Endothelial cell of umbilical vein (primary cell): Measurements from ENCODE around the gene BPGM. TPM values are rescaled to one million over a fixed set of nuclear protein-coding genes. Genes with fewer than 3 reads are reported as not detected.
A peak's percentile ranks its signal among the peaks of the same experiment; 100 is the strongest.
"Not testable (repeated sequence)": the region's sequence is repeated elsewhere in the genome, so short reads cannot be mapped to it uniquely, and the experiment has no call there.

Experiments used
- BruUV-seq: library from RNA; stranded (reverse); fragments of 400-500 nt; replicated peaks from 2 replicates; lab custom pipeline; 2021; lab: Mats Ljungman, UMichigan
- CTCF ChIA-PET: fragments of 300-600, 350-600 bp; sonication (Branson Sonifier 250); formaldehyde crosslinking; loops from one replicate; lab custom pipeline; 2021; ENCODE audit warnings: antibody characterized with exemption, inconsistent platforms; lab: Charles Lee
- POLR2A ChIA-PET: fragments of 300-600, 350-600 bp; sonication (Branson Sonifier 250); formaldehyde crosslinking; loops from one replicate; lab custom pipeline; 2021; ENCODE audit warnings: antibody characterized with exemption, inconsistent platforms; lab: Charles Lee
- DNase-seq: peaks from one replicate; pipeline ENCODE4 v3.0.0-alpha.2; 2011; ENCODE audit warnings: low read depth, low spot score
- FAIRE-seq: peaks from 2 replicates; lab custom pipeline; 2011; peaks lifted over from hg19 to GRCh38; lab: Jason Lieb, UNC
- H2AFZ ChIP-seq: 2 replicates; pipeline ENCODE4 v1.6.0; 2012; ENCODE audit warnings: low read depth, low read length, control low read depth, inconsistent platforms
- H3K27ac ChIP-seq: 2 replicates; pipeline ENCODE4 v1.5.1; 2011; ENCODE audit warnings: low read depth, mild to moderate bottlenecking, control low read depth, low read length, moderate library complexity; ENCODE audit not compliant: insufficient read depth
- H3K27me3 ChIP-seq, 2 experiments: 2 replicates each; pipeline versions ENCODE4 v1.6.0 to v1.6.1; 2011; ENCODE audit warnings: low read length in 2 of 2, mixed read lengths in 1 of 2; ENCODE audit not compliant: control insufficient read depth in 2 of 2, insufficient read depth in 2 of 2
- H3K36me3 ChIP-seq, 2 experiments: 2 replicates in 1 of 2; 3 replicates in 1 of 2; pipeline ENCODE4 v1.5.1; 2011; ENCODE audit warnings: low read length in 2 of 2, mild to moderate bottlenecking in 1 of 2, moderate library complexity in 1 of 2; ENCODE audit not compliant: control insufficient read depth in 2 of 2, insufficient read depth in 2 of 2; ENCODE audit errors: extremely low read depth in 1 of 2
- H3K4me1 ChIP-seq: 3 replicates; pipeline ENCODE4 v1.5.1; 2011; ENCODE audit warnings: mild to moderate bottlenecking, low read length; ENCODE audit not compliant: control insufficient read depth, insufficient read depth; ENCODE audit errors: extremely low read depth
- H3K4me2 ChIP-seq: 2 replicates; pipeline ENCODE4 v1.6.1; 2011; ENCODE audit warnings: low read length, control low read depth, mixed read lengths; ENCODE audit not compliant: insufficient read depth
- H3K4me3 ChIP-seq, 3 experiments: fragments of 200-600 bp in 1 of 3; sonication (generic), shearing (Covaris generic) in 1 of 3; replicated peaks in 1 of 3; 2 replicates each; pipeline ENCODE4 v1.5.1; 2011 to 2016; ENCODE audit warnings: control low read depth in 3 of 3, low read length in 3 of 3, mild to moderate bottlenecking in 2 of 3, inconsistent platforms in 1 of 3, low read depth in 1 of 3, moderate library complexity in 1 of 3; ENCODE audit not compliant: insufficient read depth in 1 of 3
- H3K79me2 ChIP-seq: 2 replicates; pipeline ENCODE4 v1.6.0; 2012; ENCODE audit warnings: low read length, inconsistent platforms; ENCODE audit not compliant: control insufficient read depth, insufficient read depth
- H3K9ac ChIP-seq: replicated peaks from 2 replicates; pipeline ENCODE3; 2011; ENCODE audit warnings: low read length, control low read depth; ENCODE audit not compliant: insufficient read depth; ENCODE audit errors: extremely low read depth
- H3K9me1 ChIP-seq: replicated peaks from 3 replicates; pipeline ENCODE4 v1.6.0; 2011; ENCODE audit warnings: mild to moderate bottlenecking, low read length; ENCODE audit not compliant: control insufficient read depth, insufficient read depth; ENCODE audit errors: extremely low read depth
- H3K9me3 ChIP-seq: replicated peaks from 2 replicates; pipeline ENCODE4 v1.5.1; 2012; ENCODE audit warnings: low read length, inconsistent platforms; ENCODE audit not compliant: control insufficient read depth, insufficient read depth
- H4K20me1 ChIP-seq: replicated peaks from 2 replicates; pipeline ENCODE3; 2011; ENCODE audit warnings: mild to moderate bottlenecking, low read length; ENCODE audit not compliant: control insufficient read depth, insufficient read depth; ENCODE audit errors: extremely low read depth
- GATA2 ChIP-seq: IDR thresholded peaks from 2 replicates; pipeline ENCODE4 v1.7.0; 2011; ENCODE audit warnings: low read depth, mild to moderate bottlenecking, moderate library complexity, mixed read lengths, low read length; ENCODE audit not compliant: insufficient read length, insufficient read depth
- JUN ChIP-seq: IDR thresholded peaks from 2 replicates; pipeline ENCODE4 v1.6.1; 2011; ENCODE audit warnings: borderline replicate concordance, low read depth; ENCODE audit not compliant: insufficient read length, insufficient read depth
- dilution Hi-C: fragments of 300-500 bp; cut with MboI; formaldehyde crosslinking; loops from one replicate; pipeline ENCODE4 v1.15.0; 2019; ENCODE audit warnings: low sequenced_read_pairs; ENCODE audit not compliant: extremely low pct_ligation_motif_present
- intact Hi-C: fragments of 100-400 bp; cut with micrococcal nuclease; formaldehyde crosslinking; loops from one replicate; pipeline ENCODE4 v1.10.0; 2022
- polyA plus RNA-seq, 4 experiments: library from polyadenylated mRNA; depleted of rRNA in 3 of 4; stranded (reverse) in 3 of 4; unstranded in 1 of 4; fragments of >200 nt; gene quantifications; 2 replicates each; pipeline versions ENCODE4 v1.2.1 to v1.2.3, GENCODE V29; 2011 to 2012; ENCODE audit warnings: missing spikeins in 1 of 4
- total RNA-seq: library from RNA; stranded (reverse); gene quantifications from 2 replicates; pipeline ENCODE4 v1.2.3, GENCODE V29; 2021

The BPGM gene
- total and polyA plus RNA-seq, 2 donors (not counting 3 experiments of a cell fraction or from before 2014, with no cell fraction given): 24.2 to 28.3 TPM

DNA sequence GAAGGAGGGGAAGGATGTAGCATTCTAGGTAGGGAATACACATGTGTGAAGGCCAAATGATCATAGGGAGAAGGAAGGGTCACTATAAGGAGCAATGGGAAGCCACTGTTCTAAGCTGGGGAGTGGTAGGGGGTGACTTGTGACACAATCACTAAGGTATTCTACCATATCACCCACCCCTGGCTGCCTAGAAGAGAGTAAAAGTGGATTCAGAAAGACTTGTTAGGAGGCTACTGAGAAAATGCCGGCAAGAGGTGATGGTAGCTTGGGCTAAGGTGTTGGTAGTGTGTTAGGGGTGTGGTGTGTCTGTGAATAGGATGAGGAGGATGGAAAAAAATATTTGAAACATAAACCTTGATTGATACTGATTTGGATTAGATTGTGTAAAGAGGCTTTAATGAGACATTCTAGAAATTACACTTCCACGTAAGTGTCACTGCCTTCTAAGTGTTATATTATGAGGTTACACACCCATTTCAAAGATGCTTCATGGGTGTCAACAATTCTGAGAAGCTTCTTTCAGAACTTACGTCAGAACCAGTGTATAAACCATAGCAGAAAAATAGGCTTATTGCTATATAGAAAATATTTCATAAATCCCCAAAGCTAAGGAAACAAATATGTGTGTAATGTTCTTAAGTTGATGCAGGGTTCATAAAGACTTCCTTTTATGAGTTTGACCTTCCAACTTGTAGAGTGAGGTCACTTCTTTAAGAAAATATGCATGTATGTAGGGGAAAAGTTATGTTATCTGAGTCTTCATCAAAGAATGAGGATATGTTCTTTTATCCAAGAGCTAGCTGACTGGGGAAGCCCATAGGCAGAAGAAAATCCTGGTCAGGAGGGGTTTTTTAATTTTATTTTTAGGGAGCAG, 5.6 kb upstream of the BPGM start:
- POLR2A ChIA-PET: no interaction called here

DNA sequence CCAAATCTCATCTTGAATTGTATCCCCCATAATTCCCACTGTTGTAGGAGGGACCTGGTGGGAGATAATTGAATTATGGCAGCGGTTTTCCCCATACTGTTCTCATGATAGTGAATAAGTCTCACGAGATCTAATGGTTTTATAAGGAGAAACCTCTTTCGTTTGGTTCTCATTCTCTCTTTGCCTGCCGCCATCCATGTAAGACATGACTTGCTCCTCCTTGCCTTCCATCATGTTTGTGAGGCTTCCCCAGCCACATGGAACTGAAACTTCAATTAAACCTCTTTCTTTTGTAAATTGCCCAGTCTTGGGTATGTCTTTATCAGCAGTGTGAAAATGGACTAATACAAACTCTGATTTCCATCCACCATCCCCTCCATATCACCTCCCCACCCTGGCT, 4.7 kb upstream of the BPGM start:
- BruUV-seq, FAIRE-seq, H4K20me1 ChIP-seq: not testable (repeated sequence)

More for the DNA sequence above, 5.6 kb upstream of the BPGM start:
- H3K4me1 ChIP-seq: peaks cover 9% of the 10 kb centered on the region
- no peak overlapping the region for H3K27ac ChIP-seq
- no peaks in the 10 kb centered on the region for H3K79me2 ChIP-seq
- H3K9ac ChIP-seq: no peak overlapping the region
- H4K20me1 ChIP-seq: no peaks in the 10 kb centered on the region
- intact Hi-C loops: no loop called here
- no peak for DNase-seq
- TF ChIP-seq JUN (no peak), GATA2 (peak; percentile 20)
- FAIRE-seq: no peak
- no peaks in the 10 kb centered on the region for H3K9me3 ChIP-seq
- H3K27me3 ChIP-seq: no peaks in the 10 kb centered on the region
- H3K4me2 ChIP-seq: no peak overlapping the region
- no peak overlapping the region for H2AFZ ChIP-seq
- no peak overlapping the region for H3K4me3 ChIP-seq
- dilution Hi-C loops: no loop called here
- no TSS peak for BruUV-seq
- H3K36me3 ChIP-seq: no peaks in the 10 kb centered on the region
- CTCF ChIA-PET: interaction anchor here (0.8 to 5.9 kb wide), 6 partner anchors 8 to 111 kb away, joined by 3 to 60 read pairs (median 3); no protein-coding TSS in a partner anchor
- H3K9me1 ChIP-seq: no peaks in the 10 kb centered on the region

More for the DNA sequence above, 4.7 kb upstream of the BPGM start:
- DNase-seq, dilution Hi-C loops, H3K79me2 ChIP-seq, H3K9me3 ChIP-seq, H2AFZ ChIP-seq, H3K27me3 ChIP-seq, H3K36me3 ChIP-seq, H3K4me1 ChIP-seq, H3K4me2 ChIP-seq, POLR2A ChIA-PET, intact Hi-C loops, H3K27ac ChIP-seq, H3K9ac ChIP-seq, H3K4me3 ChIP-seq, H3K9me1 ChIP-seq: not testable (repeated sequence)
- CTCF ChIA-PET: interaction anchor here (0.8 to 5.9 kb wide), 6 partner anchors 9 to 110 kb away, joined by 3 to 60 read pairs (median 3); no protein-coding TSS in a partner anchor
